Brain pericyte (primary cell): ENCODE results near the gene PPP1R12B.
"Not testable (repeated sequence)": the region's sequence is repeated elsewhere in the genome, so short reads cannot be mapped to it uniquely, and the experiment has no call there.

Experiments used
- DNase-seq: peaks from one replicate; pipeline ENCODE4 v3.0.0-alpha.2; 2012; ENCODE audit warnings: low read depth, low spot score

PPP1R12B gene

GRCh38 chr1:202403381-202403780, 54.9 kb downstream of the PPP1R12B start:
- DNase-seq = not testable (repeated sequence)

GRCh38 chr1:202405928-202406327, 57.4 kb downstream of the PPP1R12B start:
- no peak for DNase-seq

- not testable (repeated sequence) for DNase-seq
Measured at GRCh38 chr1:202406896-202407295, 58.4 kb downstream of the PPP1R12B start.

- not testable (repeated sequence) for DNase-seq
Measured at GRCh38 chr1:202407378-202407777, 58.9 kb downstream of the PPP1R12B start.

- DNase-seq = not testable (repeated sequence)
Measured at GRCh38 chr1:202410251-202410650, 61.8 kb downstream of the PPP1R12B start.

- DNase-seq = not testable (repeated sequence)
Measured at GRCh38 chr1:202410854-202411357, 62.4 kb downstream of the PPP1R12B start.

- no peak for DNase-seq
Measured at GRCh38 chr1:202411422-202411821, 62.9 kb downstream of the PPP1R12B start.

GRCh38 chr1:202412421-202412820, 63.9 kb downstream of the PPP1R12B start:
- DNase-seq = not testable (repeated sequence)

GRCh38 chr1:202416641-202417040, 68.1 kb downstream of the PPP1R12B start:
- no peak for DNase-seq

GRCh38 chr1:202417141-202417540, 68.6 kb downstream of the PPP1R12B start:
- DNase-seq = not testable (repeated sequence)

- DNase-seq = peak; percentile 53
Measured at GRCh38 chr1:202417762-202418201, 69.3 kb downstream of the PPP1R12B start.

GRCh38 chr1:202419731-202420130, 71.2 kb downstream of the PPP1R12B start:
- not testable (repeated sequence) for DNase-seq

- not testable (repeated sequence) for DNase-seq
Measured at GRCh38 chr1:202420422-202421094, 72.1 kb downstream of the PPP1R12B start.

- DNase-seq = not testable (repeated sequence)
Measured at GRCh38 chr1:202422709-202423108, 74.2 kb downstream of the PPP1R12B start.

- DNase-seq = not testable (repeated sequence)
Measured at GRCh38 chr1:202424260-202424659, 75.8 kb downstream of the PPP1R12B start.

- DNase-seq = not testable (repeated sequence)
Measured at GRCh38 chr1:202430111-202430510, 81.6 kb downstream of the PPP1R12B start.

- not testable (repeated sequence) for DNase-seq
Measured at GRCh38 chr1:202432338-202432737, 83.8 kb downstream of the PPP1R12B start.

GRCh38 chr1:202433155-202434043, 84.9 kb downstream of the PPP1R12B start:
- DNase-seq = no peak

- DNase-seq = no peak
Measured at GRCh38 chr1:202434059-202434458, 85.6 kb downstream of the PPP1R12B start.

- DNase-seq = no peak
Measured at GRCh38 chr1:202438393-202439174, 90.1 kb downstream of the PPP1R12B start.

- DNase-seq = no peak
Measured at GRCh38 chr1:202439308-202439707, 90.8 kb downstream of the PPP1R12B start.
